Measurements from ENCODE around the gene BHLHE23. TPM values are rescaled to one million over a fixed set of nuclear protein-coding genes. Genes with fewer than 3 reads are reported as not detected.
"Not testable (repeated sequence)": the region's sequence is repeated elsewhere in the genome, so short reads cannot be mapped to it uniquely, and the experiment has no call there.

BHLHE23 gene
- total RNA-seq, 4 donors from 2014 or later, result not detected

DNA sequence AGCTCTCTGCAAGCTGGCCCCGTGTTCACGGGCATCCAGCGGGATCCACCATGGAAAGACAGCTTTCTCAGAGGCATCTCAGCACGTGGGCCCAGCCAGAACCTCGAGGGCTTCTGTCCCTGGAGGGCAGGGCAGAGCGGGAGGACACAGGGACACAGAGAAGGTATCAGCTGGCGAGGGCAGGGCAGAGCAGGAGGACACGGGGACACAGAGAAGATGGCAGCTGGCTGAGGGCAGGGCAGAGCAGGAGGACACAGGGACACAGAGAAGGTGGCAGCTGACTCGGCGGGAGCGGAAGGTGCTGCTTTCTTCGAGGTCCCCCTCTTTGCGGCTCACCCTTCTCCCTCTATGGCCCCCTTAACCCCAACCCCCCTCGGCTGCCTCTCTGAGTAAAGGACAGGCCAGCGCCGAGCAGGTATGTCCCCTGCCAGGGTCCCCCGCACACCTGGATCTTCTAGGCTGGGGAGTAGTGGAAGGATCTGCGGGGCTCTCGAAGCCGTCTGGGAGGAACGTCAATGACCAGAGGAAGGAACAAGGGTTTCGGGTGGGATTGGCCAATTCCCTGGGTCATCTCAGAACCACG, 28.9 kb upstream of the BHLHE23 start:
- ATAC-seq (ENCODE audit: low FRiP score), result no peak

DNA sequence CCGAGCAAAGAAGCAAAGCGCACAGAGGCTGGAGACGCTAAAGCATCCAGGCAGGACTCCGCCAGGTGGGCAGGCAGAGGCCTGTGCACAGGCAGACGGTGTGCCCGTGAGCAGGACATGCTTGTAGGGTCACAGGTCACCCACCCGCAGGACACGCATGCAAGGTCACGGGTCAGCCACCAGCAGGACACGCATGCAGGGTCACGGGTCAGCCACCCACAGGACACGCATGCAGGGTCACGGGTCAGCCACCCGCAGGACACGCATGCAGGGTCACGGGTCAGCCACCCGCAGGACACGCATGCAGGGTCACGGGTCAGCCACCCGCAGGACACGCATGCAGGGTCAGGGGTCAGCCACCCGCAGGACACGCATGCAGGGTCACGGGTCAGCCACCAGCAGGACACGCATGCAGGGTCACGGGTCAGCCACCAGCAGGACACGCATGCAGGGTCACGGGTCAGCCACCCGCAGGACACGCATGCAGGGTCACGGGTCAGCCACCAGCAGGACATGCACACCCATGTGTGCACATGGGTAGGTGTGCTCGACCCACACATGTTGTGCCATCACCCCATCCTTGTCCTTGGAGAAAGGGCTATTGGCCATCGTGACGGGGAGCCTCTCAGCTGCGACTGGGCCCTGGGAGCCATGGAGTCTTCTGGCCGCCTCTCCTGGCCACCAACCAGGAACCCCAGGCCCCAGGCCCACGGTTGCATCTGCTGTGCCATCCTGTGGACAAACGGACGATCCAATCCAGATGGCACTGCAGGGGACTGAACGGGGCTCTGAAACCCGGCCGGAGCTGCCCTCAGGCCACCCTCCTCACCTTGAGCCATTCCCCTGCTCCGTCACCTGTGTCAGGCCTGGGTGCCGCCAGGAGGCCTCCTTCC, 28.2 kb upstream of the BHLHE23 start:
- not testable (repeated sequence) for ATAC-seq (ENCODE audit: low FRiP score); DNase-seq (ENCODE audit: low spot score)

More for the DNA sequence above, 28.9 kb upstream of the BHLHE23 start:
- DNase-seq (ENCODE audit: low spot score), result no peak
- TF ChIP-seq CTCF (IDR thresholded peaks at IDR 0.05), result no peak

DNA sequence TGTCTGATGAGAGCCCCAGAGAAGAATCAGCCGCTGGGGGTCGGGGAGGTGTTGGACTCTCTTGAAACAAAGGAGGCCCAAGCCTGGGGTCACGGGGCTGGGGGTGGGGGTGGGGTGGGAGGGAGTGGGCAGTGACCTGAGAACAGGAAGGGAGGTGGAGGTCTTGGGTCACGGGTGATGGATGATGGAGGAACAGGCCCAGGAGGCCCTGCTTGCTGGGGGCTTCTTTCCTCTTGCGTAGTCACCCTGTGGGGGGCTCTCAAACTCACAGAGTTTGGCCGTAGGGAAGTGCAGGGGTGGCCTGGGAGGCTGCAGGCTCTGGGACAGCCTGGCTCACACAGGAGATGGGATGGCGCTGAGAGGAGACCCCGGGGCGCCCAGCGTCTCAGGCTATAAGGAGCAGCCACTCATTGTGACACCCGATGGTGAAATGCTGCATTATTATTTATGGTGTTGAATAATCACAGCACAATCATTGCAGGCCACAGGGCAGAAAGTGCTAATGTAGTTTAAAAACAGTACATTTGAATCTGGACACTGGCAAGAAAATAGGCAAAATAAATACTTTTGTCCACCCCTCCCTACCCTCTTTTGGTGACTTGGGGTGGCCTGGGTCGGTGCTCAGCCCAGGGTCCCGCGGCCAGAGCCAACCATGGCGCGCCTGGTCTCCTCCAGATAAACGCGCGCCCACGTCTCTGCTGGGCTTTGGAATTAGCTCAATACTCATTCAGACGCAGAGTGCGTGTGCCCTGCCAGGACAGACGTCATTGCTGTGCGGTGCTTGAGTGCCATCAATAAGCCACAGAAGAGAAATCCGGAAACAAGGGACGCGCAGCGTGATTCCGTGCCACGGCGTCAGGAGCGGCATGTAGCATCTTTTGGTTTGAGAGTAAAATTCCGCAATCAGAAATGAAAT, 27.3 kb upstream of the BHLHE23 start:
- DNase-seq (ENCODE audit: low spot score), result no peak
- no peak for ATAC-seq (ENCODE audit: low FRiP score)
- TF ChIP-seq CTCF (IDR thresholded peaks at IDR 0.05), result no peak

- ATAC-seq (ENCODE audit: low FRiP score) (no peak), DNase-seq (ENCODE audit: low spot score) (no peak)
- no peak for TF ChIP-seq CTCF (IDR thresholded peaks at IDR 0.05)
These were observed 26.4 kb upstream of the BHLHE23 start for GRCh38 chr20:63032861-63033793.

DNA sequence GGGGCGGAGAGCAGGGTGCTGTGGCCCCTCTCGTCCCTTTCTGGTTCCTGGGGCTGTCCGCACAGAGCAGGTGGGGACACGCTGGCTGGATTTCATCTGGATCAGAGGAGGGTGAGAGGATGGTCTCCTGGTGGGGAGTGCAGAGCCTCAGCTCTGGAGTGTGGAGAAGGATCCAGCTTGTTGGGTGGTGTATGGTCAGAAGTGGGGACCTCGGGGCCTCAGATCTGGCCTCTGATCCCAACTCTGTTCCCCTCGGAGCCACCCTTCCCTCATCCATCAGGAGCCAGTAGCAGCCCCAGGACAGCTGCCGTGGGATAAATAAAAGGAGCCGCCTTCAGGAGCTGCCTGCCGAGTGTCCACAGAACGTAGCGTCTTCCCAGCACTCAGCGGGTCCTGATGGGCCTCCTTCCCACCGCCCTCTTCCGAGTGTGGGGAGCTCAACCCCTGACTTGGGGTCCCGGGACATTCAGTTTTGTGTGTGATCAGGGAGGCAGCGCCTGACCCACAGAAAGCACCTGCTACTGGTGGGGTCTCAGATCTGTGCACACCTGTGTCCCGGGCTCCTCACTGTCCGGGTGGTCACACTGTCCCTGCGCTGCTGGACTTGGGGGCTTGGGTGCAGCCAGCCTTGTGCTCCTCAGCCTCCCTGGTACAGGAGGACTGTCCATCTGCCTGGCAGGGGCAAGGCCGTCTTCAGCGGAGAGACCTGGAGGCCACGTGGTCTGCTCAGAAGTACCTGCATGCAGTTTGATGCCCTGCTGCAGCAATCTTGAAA, 25.4 kb upstream of the BHLHE23 start:
- DNase-seq (ENCODE audit: low spot score) (no peak), ATAC-seq (ENCODE audit: low FRiP score) (no peak)
- no peak for TF ChIP-seq CTCF (IDR thresholded peaks at IDR 0.05)

DNA sequence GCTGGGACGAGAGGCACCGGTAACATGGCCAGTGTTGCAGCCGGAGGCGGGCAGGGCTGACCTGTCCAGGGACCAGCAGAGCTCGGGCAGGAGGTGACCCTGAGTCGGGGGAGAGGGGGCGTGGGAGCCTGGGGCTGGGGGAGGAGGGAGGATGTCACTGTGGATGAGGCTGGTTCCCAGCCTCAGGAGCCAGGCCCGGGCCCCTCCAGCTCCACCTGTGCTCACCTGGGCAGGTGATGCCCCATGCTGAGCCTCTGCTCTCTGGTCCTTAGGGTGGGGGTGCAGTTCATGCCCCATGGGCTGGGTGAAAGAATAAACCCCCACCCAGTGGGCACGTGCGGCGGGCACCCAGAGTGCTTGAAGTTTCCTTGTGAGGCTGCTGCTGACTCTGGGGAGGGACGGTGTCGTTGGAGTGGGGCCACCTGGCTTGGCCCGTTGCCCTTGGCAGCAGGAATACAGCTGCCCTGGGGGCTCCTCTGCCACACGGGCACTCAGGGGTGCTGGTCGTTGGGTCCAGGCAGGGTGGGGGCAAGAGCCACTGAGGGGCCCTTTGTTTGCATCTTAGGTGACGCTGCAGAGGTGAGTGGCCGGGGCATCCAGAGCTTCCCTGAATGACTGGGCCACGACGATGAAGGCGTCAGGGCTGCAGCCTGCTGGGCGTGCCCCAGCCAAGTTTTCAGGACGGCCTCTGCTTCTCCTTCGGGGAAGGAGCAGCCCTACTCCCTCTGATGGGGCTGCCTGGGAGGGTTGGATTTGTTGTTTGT, 24.7 kb upstream of the BHLHE23 start:
- no peak for ATAC-seq (ENCODE audit: low FRiP score)
- no peak for DNase-seq (ENCODE audit: low spot score)
- TF ChIP-seq CTCF (IDR thresholded peaks at IDR 0.05), result no peak
